CD4-positive, alpha-beta T cell (primary cell): Measurements from ENCODE around the gene KDM4B. TPM values are rescaled to one million over a fixed set of nuclear protein-coding genes. Genes with fewer than 3 reads are reported as not detected.

ENCODE experiments used
- ATAC-seq: fragments of 200-7000 bp; cut with Tn5 transposase; one replicate; pipeline ENCODE4 v1.10.0; 2022; ENCODE audit warnings: mild to moderate bottlenecking; ENCODE audit not compliant: poor library complexity
- CTCF ChIA-PET: fragments of 350-600 bp; sonication (Branson Sonifier 250); formaldehyde crosslinking; loops from one replicate; lab custom pipeline; 2021; ENCODE audit warnings: antibody characterized with exemption, inconsistent platforms; lab: Charles Lee
- POLR2A ChIA-PET: fragments of 350-600 bp; sonication (Branson Sonifier 250); formaldehyde crosslinking; loops from one replicate; lab custom pipeline; 2021; ENCODE audit warnings: antibody characterized with exemption, inconsistent platforms; lab: Charles Lee
- DNase-seq, 14 experiments: peaks; one replicate each; pipeline ENCODE4 v3.0.0-alpha.2; 2013 to 2020; ENCODE audit warnings: mixed read lengths in 2 of 14
- H3K27ac ChIP-seq, 2 donors: one replicate each; pipeline versions ENCODE4 v1.5.1 to v1.7.0; 2013; ENCODE audit warnings: low read length in 2 of 2, low read depth in 1 of 2, mild to moderate bottlenecking in 1 of 2
- H3K27me3 ChIP-seq, 2 experiments: 1 replicate in 1 of 2; 2 replicates in 1 of 2; pipeline versions ENCODE4 v1.6.1 to v1.7.0; 2013; ENCODE audit warnings: low read length in 2 of 2, control low read depth in 1 of 2, mild to moderate bottlenecking in 1 of 2, moderate library complexity in 1 of 2; ENCODE audit not compliant: insufficient read depth in 2 of 2, control insufficient read depth in 1 of 2
- H3K36me3 ChIP-seq: one replicate; pipeline ENCODE4 v1.6.1; 2013; ENCODE audit warnings: low read length, control low read depth; ENCODE audit not compliant: insufficient read depth
- H3K4me1 ChIP-seq: one replicate; pipeline ENCODE4 v1.6.1; 2013; ENCODE audit warnings: low read length, control low read depth; ENCODE audit not compliant: insufficient read depth
- H3K4me3 ChIP-seq: one replicate; pipeline ENCODE4 v1.5.1; 2013; ENCODE audit warnings: mild to moderate bottlenecking, low read length, moderate library complexity
- H3K9me3 ChIP-seq, 2 experiments: 1 replicate in 1 of 2; 2 replicates in 1 of 2; pipeline versions ENCODE4 v1.6.1 to v1.7.0; 2013; ENCODE audit warnings: low read length in 2 of 2, mild to moderate bottlenecking in 2 of 2, control low read depth in 1 of 2, moderate library complexity in 1 of 2; ENCODE audit not compliant: control insufficient read depth in 1 of 2, insufficient read depth in 1 of 2
- H3K27ac Mint-ChIP-seq: one replicate; pipeline ENCODE4 v1.8.0; 2020; ENCODE audit warnings: mixed read lengths
- H3K27me3 Mint-ChIP-seq: one replicate; pipeline ENCODE4 v1.8.0; 2021; ENCODE audit warnings: mixed read lengths
- H3K36me3 Mint-ChIP-seq: one replicate; pipeline ENCODE4 v1.8.0; 2021; ENCODE audit warnings: low read depth, mixed read lengths
- H3K4me1 Mint-ChIP-seq: one replicate; pipeline ENCODE4 v1.8.0; 2021; ENCODE audit warnings: low read depth, mixed read lengths
- H3K4me3 Mint-ChIP-seq: one replicate; pipeline ENCODE4 v1.8.0; 2020; ENCODE audit warnings: mild to moderate bottlenecking, mixed read lengths
- H3K9me3 Mint-ChIP-seq: one replicate; pipeline ENCODE4 v1.8.0; 2020; ENCODE audit warnings: mixed read lengths
- intact Hi-C, 2 experiments: fragments of 100-400 bp; cut with DNase I in 1 of 2; cut with micrococcal nuclease in 1 of 2; formaldehyde crosslinking; loops; one replicate each; pipeline versions ENCODE4 v1.15.1 to v1.9.0; 2023 to 2025; cut with DNase I, micrococcal nuclease
- total RNA-seq, 174 experiments: library from RNA in 2 of 174; stranded (reverse) in 2 of 174; gene quantifications; one replicate each; pipeline ENCODE4 v1.2.3 and lab custom pipeline; 2021 to 2026
- TF ChIP-seq, protein P1 (sequence below): fragments of 200-600 bp; IDR thresholded peaks from one replicate; pipeline ENCODE4 v1.8.0; 2022; ENCODE audit warnings: antibody characterized with exemption, mild to moderate bottlenecking

The KDM4B gene
- total RNA-seq, 2 experiments from 2014 or later: 41.8 to 42.5 TPM

DNA sequence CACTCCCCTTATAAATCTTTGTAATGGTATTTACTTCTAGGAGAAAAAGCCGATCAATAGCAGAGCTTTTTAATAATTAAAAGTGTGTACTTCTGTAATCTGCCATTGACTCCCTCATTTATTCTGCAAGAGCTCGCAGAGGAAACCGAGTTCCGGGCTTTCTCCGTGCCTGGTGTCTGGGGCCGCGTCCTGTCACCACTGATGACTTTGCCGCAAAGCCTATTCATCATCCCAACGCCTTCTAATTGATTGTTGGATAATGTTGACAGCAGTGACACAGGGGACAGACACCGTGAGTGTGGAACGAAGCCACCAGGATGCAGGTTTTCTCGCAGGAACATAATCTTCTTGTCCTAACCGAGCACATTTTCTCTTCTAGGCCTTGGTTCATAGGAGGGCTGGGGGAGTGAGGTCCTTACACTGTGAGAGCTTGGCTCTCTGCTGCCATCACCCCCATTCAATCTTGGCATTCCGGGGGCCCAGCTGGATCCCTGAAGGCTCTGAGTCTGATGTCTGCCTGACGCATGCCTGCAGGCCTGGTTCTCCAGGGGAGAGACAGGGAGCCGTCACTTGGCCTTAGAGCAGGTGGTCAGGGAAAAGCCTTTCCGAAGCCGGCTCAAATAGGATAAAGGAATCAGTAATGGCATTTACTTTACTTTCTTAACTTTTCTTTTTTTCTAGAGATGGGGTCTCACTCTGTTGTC is 110.3 kb downstream of the KDM4B start:
- ChIA-PET POLR2A (no interaction called here), CTCF (no interaction called here)
- Histone ChIP-seq H3K27me3 (no peaks in the 10 kb centered on the region), H3K9me3 (no peaks in the 10 kb centered on the region), H3K4me1 (no peaks in the 10 kb centered on the region), H3K4me3 (no peak overlapping the region), H3K36me3 (peaks cover 49% of the 10 kb centered on the region), H3K27ac (no peak overlapping the region)
- DNase-seq: no peak
- Mint-ChIP-seq H3K4me1 (no peaks in the 10 kb centered on the region), H3K27me3 (no peaks in the 10 kb centered on the region), H3K36me3 (peaks cover 35% of the 10 kb centered on the region), H3K4me3 (no peak overlapping the region), H3K9me3 (no peaks in the 10 kb centered on the region), H3K27ac (no peak overlapping the region)
- no peak for ATAC-seq
- intact Hi-C loops: no loop called here
- TF ChIP-seq, protein P1, sequence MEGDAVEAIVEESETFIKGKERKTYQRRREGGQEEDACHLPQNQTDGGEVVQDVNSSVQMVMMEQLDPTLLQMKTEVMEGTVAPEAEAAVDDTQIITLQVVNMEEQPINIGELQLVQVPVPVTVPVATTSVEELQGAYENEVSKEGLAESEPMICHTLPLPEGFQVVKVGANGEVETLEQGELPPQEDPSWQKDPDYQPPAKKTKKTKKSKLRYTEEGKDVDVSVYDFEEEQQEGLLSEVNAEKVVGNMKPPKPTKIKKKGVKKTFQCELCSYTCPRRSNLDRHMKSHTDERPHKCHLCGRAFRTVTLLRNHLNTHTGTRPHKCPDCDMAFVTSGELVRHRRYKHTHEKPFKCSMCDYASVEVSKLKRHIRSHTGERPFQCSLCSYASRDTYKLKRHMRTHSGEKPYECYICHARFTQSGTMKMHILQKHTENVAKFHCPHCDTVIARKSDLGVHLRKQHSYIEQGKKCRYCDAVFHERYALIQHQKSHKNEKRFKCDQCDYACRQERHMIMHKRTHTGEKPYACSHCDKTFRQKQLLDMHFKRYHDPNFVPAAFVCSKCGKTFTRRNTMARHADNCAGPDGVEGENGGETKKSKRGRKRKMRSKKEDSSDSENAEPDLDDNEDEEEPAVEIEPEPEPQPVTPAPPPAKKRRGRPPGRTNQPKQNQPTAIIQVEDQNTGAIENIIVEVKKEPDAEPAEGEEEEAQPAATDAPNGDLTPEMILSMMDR: no peak

DNA sequence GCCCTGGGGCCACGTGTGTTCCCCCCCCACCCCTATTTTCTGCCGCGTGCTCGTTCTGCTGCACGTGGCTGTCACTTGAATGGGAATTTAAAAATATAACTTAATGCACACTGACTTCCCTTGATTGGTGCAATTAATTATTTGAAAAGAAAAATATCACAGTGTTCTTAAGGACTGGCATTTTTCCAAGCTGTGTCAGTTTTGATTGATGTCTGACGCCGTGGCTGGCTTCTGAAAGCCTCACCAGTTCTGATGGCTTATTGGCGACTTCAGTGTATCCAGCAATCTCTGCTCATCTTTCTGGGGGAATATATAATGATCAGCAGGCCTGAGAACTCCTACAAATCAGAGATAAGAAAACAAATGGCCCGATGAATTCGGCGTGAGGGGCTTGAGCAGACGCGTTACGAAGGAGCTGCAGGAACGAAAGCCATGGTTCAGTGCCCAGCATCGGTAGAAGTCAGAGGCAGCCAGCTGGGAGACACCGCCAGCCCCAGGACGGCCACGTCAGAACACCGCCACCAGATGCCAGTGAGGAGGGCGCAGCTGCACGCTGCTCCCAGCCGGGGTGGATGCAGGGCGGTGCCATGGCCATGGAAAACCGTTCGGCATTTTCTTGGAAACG is 111.2 kb downstream of the KDM4B start:
- Mint-ChIP-seq H3K4me1 (no peaks in the 10 kb centered on the region), H3K27ac (no peak overlapping the region), H3K4me3 (no peak overlapping the region), H3K27me3 (no peaks in the 10 kb centered on the region), H3K36me3 (peaks cover 39% of the 10 kb centered on the region), H3K9me3 (no peaks in the 10 kb centered on the region)
- no peak overlapping the region for H3K27ac ChIP-seq
- H3K27me3 ChIP-seq: no peaks in the 10 kb centered on the region
- TF ChIP-seq, protein P1: no peak
- no peaks in the 10 kb centered on the region for H3K9me3 ChIP-seq
- CTCF ChIA-PET: no interaction called here
- H3K36me3 ChIP-seq: peaks cover 52% of the 10 kb centered on the region
- intact Hi-C loops: no loop called here
- no peak for ATAC-seq
- no peak overlapping the region for H3K4me3 ChIP-seq
- POLR2A ChIA-PET: no interaction called here
- no peak for DNase-seq
- no peaks in the 10 kb centered on the region for H3K4me1 ChIP-seq

DNA sequence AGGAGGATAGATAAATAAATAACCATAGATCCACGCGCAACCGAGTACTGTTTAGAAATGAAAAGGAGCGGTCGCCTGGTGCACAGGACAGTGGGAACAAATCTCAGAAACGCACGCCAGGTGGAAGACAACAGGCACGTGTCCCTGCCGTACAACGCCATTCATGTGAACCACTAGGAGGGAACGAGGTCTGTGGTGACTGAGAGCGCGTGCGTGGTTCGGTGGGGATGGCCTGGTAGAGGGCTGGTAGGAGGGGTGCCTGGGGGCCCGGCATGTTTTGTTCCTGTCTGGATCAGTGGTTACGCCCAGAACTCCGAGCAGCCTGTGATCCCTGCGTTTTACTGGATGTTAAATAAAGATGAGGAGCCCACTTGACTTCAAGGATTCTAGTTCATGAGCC is 111.9 kb downstream of the KDM4B start:
- H3K9me3 Mint-ChIP-seq: no peaks in the 10 kb centered on the region
- no peaks in the 10 kb centered on the region for H3K9me3 ChIP-seq
- no peak overlapping the region for H3K4me3 Mint-ChIP-seq
- no peaks in the 10 kb centered on the region for H3K4me1 ChIP-seq
- intact Hi-C loops: no loop called here
- CTCF ChIA-PET: no interaction called here
- H3K4me3 ChIP-seq: no peak overlapping the region
- H3K4me1 Mint-ChIP-seq: no peaks in the 10 kb centered on the region
- POLR2A ChIA-PET: no interaction called here
- peaks cover 42% of the 10 kb centered on the region for H3K36me3 Mint-ChIP-seq
- no peaks in the 10 kb centered on the region for H3K27me3 ChIP-seq
- TF ChIP-seq, protein P1: no peak
- peaks cover 55% of the 10 kb centered on the region for H3K36me3 ChIP-seq
- no peak for DNase-seq
- H3K27ac ChIP-seq: no peak overlapping the region
- no peak for ATAC-seq
- H3K27ac Mint-ChIP-seq: no peak overlapping the region
- no peaks in the 10 kb centered on the region for H3K27me3 Mint-ChIP-seq
